B cell (primary cell): ENCODE results near the gene LNX1.

Experiments used
- EZH2 ChIP-seq: IDR thresholded peaks from 2 replicates; pipeline ENCODE4 v1.6.1; 2012; ENCODE audit warnings: borderline replicate concordance, low read depth, mild to moderate bottlenecking, moderate library complexity, low read length; ENCODE audit not compliant: insufficient read depth, poor library complexity, severe bottlenecking
- TF ChIP-seq, protein P1 (sequence below): fragments of 200-600 bp; IDR thresholded peaks from one replicate; pipeline ENCODE4 v1.8.0; 2022; ENCODE audit warnings: antibody characterized with exemption, mild to moderate bottlenecking

DNA sequence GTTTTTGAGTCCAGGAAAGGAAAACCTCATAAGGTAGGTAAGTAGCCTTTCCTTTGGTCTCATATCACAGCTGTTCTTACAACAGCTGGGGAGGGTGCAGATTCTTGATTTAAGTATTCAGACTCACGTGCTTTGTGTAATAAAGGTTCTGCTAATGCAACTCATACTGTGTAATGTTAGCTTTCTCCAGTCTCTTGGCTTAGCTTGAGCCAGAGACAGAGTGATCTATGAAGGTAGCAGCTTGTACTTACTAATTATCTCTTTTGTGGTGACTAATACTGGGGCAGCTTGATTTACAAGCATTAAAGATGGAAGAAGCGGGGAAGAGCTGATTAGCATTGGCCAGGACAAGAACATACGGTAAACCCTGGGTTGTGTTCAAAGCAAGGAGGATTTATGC is 80.3 kb downstream of the LNX1 start:
- TF ChIP-seq, protein P1, sequence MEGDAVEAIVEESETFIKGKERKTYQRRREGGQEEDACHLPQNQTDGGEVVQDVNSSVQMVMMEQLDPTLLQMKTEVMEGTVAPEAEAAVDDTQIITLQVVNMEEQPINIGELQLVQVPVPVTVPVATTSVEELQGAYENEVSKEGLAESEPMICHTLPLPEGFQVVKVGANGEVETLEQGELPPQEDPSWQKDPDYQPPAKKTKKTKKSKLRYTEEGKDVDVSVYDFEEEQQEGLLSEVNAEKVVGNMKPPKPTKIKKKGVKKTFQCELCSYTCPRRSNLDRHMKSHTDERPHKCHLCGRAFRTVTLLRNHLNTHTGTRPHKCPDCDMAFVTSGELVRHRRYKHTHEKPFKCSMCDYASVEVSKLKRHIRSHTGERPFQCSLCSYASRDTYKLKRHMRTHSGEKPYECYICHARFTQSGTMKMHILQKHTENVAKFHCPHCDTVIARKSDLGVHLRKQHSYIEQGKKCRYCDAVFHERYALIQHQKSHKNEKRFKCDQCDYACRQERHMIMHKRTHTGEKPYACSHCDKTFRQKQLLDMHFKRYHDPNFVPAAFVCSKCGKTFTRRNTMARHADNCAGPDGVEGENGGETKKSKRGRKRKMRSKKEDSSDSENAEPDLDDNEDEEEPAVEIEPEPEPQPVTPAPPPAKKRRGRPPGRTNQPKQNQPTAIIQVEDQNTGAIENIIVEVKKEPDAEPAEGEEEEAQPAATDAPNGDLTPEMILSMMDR = no peak
- no peak for TF ChIP-seq EZH2
